Measurements from ENCODE around the gene CHST11. TPM values are rescaled to one million over a fixed set of nuclear protein-coding genes. Genes with fewer than 3 reads are reported as not detected.

The CHST11 gene
- total and polyA plus RNA-seq, 9 of the 15 experiments (the other 6 are each of a cell fraction or from before 2014, with no cell fraction given), result 2.3 to 38.7 (median 15.0) TPM

- TF ChIP-seq E2F8 (IDR thresholded peaks at IDR 0.05; ENCODE audit: low read depth, partially characterized antibody), result no peak
- TF ChIP-seq ZNF655 (CRISPR knock-in tag; IDR thresholded peaks at IDR 0.05), result no peak
- no peak for TF ChIP-seq RNF219 (CRISPR knock-in tag; IDR thresholded peaks at IDR 0.05)
- TF ChIP-seq CTCFL (IDR thresholded peaks at IDR 0.05; ENCODE audit: borderline replicate concordance, insufficient read depth, low read depth, low read length, poor library complexity, severe bottlenecking), result no peak
- peak; percentile 12 to 30 (median 27); a peak in 3 of 6 replicates for TF ChIP-seq CTCF (IDR thresholded peaks at IDR 0.05 in 2 of 3, conservative IDR thresholded peaks at IDR 0.05 in 1 of 3; ENCODE audit: insufficient read depth in 2 of 3, low read depth in 1 of 3, low read length in 3 of 3)
- no peak for TF ChIP-seq ZBTB33 (CRISPR knock-in tag; IDR thresholded peaks at IDR 0.05)
- TF ChIP-seq ZMIZ1 (IDR thresholded peaks at IDR 0.05; ENCODE audit: low read depth in 2 of 2, low read length in 2 of 2), result peak in 1 of 2 experiments; percentile 59; a peak in 2 of 4 replicates
Observed at GRCh38 chr12:104576980-104577580, 120.3 kb downstream of the CHST11 start (continued).
